ENCODE results near the gene LAD1. TPM values are rescaled to one million over a fixed set of nuclear protein-coding genes. Genes with fewer than 3 reads are reported as not detected.

LAD1 gene
- total RNA-seq, 1 experiment from 2014 or later, result 30.1 TPM

DNA sequence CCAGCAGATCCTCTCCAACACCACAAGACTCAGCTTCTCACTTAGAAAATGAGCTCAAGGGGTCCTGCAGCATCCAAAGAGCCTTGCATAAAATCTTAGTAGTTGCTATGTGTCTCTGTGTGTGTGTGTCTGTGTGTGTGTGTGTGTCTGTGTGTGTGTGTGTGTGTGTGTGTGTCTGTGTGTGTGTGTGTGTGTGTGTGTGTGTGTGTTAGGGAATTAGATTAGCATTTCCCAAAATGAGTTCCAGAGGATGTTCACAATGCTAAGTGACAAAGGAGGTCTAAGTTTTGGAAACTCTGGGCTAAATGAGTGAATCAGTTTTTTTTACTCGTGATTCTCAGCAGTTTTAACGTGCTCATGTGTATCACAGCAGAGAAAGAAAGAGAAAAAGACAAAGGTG, 52.1 kb downstream of the LAD1 start:
- Histone ChIP-seq H4K91ac (ENCODE audit: insufficient read length, low read depth, low read length) (no peak overlapping the region), H3K4me1 (ENCODE audit: insufficient read depth, low read length) (peaks cover 8% of the 10 kb centered on the region; the same call in 1 of the 2 replicates), H2AK5ac (ENCODE audit: insufficient read length, low read length) (no peak overlapping the region), H3K18ac (ENCODE audit: insufficient read length, low read depth, low read length) (no peak overlapping the region), H3K79me1 (ENCODE audit: insufficient read depth, low read depth, low read length, poor library complexity, severe bottlenecking) (no peaks in the 10 kb centered on the region), H3T11ph (ENCODE audit: low read length) (no peak overlapping the region), H2AFZ (ENCODE audit: low read length) (no peak overlapping the region), H3K27me3 (ENCODE audit: insufficient read depth, low read length) (no peaks in the 10 kb centered on the region), H4K5ac (ENCODE audit: insufficient read length, low read depth, low read length) (no peak overlapping the region), H3K27ac (ENCODE audit: insufficient read length, low read depth, low read length) (no peak overlapping the region), H2BK15ac (ENCODE audit: low read depth, low read length) (no peak overlapping the region), H3K4me2 (ENCODE audit: insufficient read depth, insufficient read length, low read length) (no peak overlapping the region), H3K79me2 (ENCODE audit: insufficient read depth, low read length) (no peaks in the 10 kb centered on the region), H3K23ac (ENCODE audit: insufficient read length, low read depth, low read length) (no peak overlapping the region), H2BK20ac (ENCODE audit: low read depth, low read length, poor library complexity, severe bottlenecking) (no peak overlapping the region), H4K20me1 (ENCODE audit: control insufficient read depth, insufficient read depth, insufficient read length) (no peaks in the 10 kb centered on the region), H3K56ac (ENCODE audit: insufficient read length, low read depth, low read length) (no peak overlapping the region), H3K9ac (ENCODE audit: extremely low read depth, insufficient read length, low read length) (no peak overlapping the region), H2BK120ac (ENCODE audit: low read depth, low read length, poor library complexity, severe bottlenecking) (no peak overlapping the region), H3K4ac (ENCODE audit: low read depth, low read length) (no peak overlapping the region), H3K23me2 (ENCODE audit: insufficient read length, low read depth, low read length, poor library complexity, severe bottlenecking) (no peaks in the 10 kb centered on the region), H2BK12ac (ENCODE audit: insufficient read length, low read depth, low read length) (no peak overlapping the region), H3K14ac (ENCODE audit: insufficient read depth, low read length) (no peak overlapping the region), H2BK5ac (ENCODE audit: insufficient read length, low read length) (no peak overlapping the region), H4K8ac (replicated peaks; ENCODE audit: insufficient read length, low read depth, low read length) (no peak overlapping the region), H3K9me3 (ENCODE audit: control insufficient read depth, low read depth, low read length) (no peaks in the 10 kb centered on the region)
- no peaks in the 10 kb centered on the region for H3K9me3 Mint-ChIP-seq
- peaks cover 38 to 40% of the 10 kb centered on the region in 2 experiments for H3K4me1 Mint-ChIP-seq
- no peak for DNase-seq
- H3K4me3 Mint-ChIP-seq, result peak overlapping the region in 1 of 2 experiments; percentile 39; a peak in 2 of 5 replicates
- H3K27me3 Mint-ChIP-seq (ENCODE audit: low read depth), result peaks cover 1% of the 10 kb centered on the region; the same call in 1 of the 2 replicates
- TF ChIP-seq, protein P1, sequence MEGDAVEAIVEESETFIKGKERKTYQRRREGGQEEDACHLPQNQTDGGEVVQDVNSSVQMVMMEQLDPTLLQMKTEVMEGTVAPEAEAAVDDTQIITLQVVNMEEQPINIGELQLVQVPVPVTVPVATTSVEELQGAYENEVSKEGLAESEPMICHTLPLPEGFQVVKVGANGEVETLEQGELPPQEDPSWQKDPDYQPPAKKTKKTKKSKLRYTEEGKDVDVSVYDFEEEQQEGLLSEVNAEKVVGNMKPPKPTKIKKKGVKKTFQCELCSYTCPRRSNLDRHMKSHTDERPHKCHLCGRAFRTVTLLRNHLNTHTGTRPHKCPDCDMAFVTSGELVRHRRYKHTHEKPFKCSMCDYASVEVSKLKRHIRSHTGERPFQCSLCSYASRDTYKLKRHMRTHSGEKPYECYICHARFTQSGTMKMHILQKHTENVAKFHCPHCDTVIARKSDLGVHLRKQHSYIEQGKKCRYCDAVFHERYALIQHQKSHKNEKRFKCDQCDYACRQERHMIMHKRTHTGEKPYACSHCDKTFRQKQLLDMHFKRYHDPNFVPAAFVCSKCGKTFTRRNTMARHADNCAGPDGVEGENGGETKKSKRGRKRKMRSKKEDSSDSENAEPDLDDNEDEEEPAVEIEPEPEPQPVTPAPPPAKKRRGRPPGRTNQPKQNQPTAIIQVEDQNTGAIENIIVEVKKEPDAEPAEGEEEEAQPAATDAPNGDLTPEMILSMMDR (conservative IDR thresholded peaks at IDR 0.05), result no peak
- no CpG with 5 or more reads among the region's 2 CpGs for WGBS (ENCODE audit: extremely low coverage, insufficient read length, low lambda C conversion rate)
- no peaks in the 10 kb centered on the region for H3K36me3 Mint-ChIP-seq (ENCODE audit: insufficient read depth in 1 of 3, low read depth in 3 of 3)
- peak overlapping the region in 2 of 3 experiments; percentile 44 to 57; a peak in 4 of 7 replicates for H3K27ac Mint-ChIP-seq
